ENCODE measurements around the gene GGN.
"Not testable (repeated sequence)": the region's sequence is repeated elsewhere in the genome, so short reads cannot be mapped to it uniquely, and the experiment has no call there.

GGN gene

DNA sequence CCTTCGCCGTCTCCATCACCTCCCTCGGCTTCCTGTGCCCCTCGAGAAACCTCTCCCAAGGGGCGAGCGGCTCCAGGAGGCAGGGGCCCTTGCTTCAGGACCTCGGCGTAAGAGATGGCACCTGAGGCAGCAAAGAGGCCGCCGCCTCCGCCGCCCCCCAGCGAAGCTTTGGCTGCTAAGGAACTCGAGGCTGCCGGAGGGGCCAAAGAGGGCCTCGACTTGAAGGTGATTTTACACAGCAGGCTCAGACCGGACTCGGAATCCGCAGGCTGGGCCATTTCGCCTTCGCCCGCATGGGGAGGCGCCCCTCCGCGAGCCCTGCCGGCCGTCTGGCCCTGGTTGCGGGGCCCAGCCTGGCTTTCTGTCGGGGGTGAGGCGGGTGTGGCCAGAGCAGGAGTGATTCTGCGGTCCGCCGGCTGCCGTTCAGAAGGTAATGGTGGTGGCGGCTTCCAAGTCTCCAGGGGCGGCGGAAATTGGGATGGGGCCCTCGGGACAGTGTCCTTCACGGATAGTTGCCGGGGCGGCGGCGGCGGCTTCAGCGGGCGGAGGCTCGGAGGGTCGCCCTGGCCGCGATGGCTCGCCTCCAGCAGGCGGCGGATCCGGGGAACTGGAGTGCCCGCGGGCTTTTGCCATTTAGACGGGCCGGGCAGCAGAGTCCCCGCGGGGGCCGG lies 1.4 kb downstream of the GGN start:
- DNase-seq: no peak

- DNase-seq: no peak
These were observed 2.0 kb downstream of the GGN start for GRCh38 chr19:38385804-38386257.

DNA sequence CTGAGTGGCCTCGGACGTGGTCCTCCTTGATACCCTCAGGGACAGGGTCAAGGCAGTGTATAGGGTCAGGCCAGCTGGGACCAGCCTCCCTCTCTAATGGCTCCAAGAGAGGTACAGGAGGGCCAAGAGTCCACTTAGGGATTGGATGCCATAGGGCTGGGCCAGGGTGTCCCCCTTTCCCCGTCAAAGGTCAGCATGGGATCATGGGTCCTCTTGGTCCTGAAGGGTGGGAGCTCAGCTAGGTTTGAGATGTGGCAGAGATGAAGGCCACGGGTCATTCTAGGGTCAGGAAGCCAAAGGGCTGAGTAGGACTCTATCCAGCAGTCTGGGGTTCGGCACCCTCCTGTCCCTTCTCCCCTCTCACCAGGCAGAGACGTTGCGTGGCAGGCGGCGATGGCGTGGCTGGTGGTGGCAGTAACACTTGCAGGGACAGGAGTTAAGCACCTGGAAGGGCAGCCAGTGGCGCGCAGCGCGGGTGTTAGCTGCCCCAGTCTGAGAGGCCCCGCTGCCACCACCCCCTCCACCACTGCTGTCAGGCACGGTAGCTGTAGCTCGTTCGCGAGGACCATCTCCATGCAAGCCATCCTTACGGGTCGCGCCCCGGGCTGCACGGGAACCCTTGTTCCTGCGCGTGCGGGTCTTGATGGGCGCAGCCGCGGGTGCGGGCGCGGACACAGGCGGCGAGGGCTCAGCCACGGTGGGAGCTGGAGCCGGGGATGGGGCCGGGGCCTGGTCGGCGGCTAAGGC lies 2.6 kb downstream of the GGN start:
- peak; percentile 65 for DNase-seq

GRCh38 chr19:38384209-38385027 lies 3.4 kb downstream of the GGN start:
- DNase-seq: no peak

DNA sequence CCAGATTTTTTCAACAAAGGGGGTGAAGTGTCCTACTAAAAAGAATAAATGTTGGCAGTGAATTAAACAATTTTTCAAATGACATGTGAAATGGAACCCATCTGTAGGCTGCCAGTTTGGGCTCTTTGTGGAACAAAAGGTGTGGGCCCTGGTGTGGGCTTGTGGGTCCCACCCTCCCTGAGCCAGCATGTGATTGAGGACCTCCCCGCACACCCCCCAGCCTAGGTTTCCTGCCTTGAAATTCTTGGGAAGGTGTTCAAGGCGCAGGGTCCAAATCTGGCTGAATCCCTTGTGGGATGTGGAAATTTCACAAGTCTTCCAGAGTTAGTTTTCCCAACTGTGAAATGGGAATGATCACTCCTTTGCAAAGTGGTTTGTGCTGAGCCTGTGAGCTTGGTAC lies 4.1 kb downstream of the GGN start:
- DNase-seq: no peak

DNA sequence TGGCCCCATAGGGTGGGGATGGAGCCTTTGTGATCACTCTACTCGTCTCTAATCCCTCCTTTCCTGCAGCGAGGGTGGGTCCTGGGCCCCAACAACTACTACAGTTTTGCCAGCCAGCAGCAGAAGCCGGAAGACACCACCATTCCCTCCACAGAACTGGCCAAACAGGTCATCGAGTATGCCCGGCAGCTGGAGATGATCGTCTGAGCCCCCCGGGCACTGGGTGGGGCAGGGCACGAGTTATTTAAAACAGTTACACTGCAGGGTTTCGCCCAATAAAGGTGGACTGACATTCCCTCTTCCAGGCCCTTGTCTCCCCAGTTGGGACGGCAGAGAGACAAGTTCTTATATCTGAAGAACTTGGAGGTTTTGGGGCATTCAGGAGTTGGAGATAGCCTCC lies 4.7 kb downstream of the GGN start:
- no peak for DNase-seq

GRCh38 chr19:38381138-38381537 lies 6.7 kb downstream of the GGN start:
- no peak for DNase-seq

GRCh38 chr19:38378866-38379265 lies 9.0 kb downstream of the GGN start:
- no peak for DNase-seq

- DNase-seq: no peak
These were observed 10.8 kb downstream of the GGN start for GRCh38 chr19:38377052-38377451.

DNA sequence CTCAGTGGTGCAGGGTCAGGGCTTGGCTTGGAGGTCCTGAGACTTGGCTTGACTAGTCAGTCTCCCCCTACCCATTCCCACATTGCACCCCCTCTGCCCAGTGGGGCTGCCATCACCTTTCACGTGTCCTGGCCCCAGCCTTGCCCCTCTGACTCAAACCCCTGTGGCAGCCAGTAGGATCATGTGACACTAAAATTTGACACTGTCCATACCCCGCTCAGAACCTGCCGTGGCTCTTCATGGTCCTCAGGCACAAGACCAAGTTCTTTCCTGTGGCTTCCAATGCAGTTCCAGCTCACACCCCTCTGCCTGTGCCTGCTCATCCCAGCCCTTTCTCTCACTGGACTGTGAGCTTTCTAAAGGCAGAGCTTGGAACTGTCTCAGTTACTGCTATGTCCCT lies 11.3 kb downstream of the GGN start:
- no peak for DNase-seq

DNA sequence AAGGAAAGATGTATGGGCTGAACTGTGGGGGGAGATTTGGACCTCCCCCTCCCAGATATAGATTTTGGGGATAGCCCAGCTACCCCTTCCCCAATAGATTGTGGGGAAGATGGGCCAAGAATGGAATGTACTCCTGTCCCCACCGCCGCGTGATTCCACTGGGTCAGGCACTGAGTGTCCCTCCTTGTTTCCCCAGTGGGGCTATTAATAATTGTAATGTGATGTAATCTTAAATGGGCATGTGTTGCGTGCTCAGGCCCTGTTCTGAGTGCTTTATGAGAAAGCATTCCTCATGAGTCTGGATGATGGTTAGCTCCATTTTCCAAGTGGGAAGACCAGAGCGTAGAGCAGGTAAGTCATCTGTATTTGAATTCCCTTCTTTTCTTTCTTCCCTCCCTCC lies 12.1 kb downstream of the GGN start:
- DNase-seq: no peak

- DNase-seq: no peak
These were observed 12.7 kb downstream of the GGN start for GRCh38 chr19:38375098-38375493.

DNA sequence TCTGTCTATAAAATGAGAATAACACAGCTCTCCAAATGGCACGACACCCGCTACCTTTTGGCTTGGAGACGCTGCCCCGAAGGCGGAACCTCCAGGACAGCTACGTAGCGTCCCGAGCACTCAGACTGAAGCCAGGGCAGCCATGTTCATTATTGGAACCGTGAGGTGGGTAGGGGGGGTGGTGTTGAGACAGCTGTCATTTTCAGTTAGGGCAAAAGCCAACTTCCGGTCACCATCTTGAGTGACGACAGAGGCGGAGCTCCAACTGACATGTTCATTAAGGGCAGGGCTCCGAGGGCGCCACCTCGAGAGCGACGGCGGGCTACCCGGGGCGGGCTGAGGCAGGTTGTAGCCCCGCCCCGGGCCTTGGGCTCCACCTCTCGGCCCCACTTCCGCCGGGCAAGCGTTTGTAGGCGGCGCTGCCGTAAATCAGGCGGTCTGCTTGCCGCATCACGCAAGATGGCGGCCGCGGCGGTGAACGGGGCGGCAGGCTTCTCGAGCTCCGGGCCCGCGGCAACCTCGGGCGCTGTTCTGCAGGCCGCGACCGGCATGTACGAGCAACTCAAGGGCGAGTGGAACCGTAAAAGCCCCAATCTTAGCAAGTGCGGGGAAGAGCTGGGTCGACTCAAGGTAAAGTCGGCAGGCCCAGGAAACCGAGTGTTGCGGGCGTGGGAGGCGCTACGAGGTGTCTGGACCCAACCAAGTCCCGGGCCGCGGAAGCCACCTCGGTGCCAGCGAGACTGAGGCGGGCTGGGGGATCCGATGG lies 13.3 kb downstream of the GGN start, which contains the start of gene PSMD8:
TSS of gene PSMD8 (plus strand) at position 240 of the 766 bp plus-strand sequence. CDS start at position 271, 31 bp downstream.
- peak; percentile 99 for DNase-seq

GRCh38 chr19:38373907-38374331 lies 13.9 kb downstream of the GGN start:
- no peak for DNase-seq

DNA sequence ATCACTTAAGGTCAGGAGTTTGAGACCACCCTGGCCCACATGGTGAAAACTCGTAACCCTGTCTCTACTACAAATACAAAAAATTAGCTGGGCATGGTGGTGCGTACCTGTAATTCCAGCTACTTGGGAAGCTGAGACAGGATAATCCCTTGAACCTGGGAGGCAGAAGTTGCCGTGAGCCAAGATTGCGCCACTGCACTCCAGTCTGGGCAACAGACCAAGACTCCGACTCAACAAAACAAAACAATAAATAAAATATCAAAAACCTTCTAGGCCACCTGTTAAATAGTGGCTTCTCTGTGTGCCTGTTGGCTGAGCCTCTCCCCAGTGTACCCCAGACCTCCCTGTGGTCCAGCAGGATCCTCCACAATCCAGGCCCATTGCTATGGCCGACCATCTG lies 16.8 kb downstream of the GGN start:
- DNase-seq: no peak

DNA sequence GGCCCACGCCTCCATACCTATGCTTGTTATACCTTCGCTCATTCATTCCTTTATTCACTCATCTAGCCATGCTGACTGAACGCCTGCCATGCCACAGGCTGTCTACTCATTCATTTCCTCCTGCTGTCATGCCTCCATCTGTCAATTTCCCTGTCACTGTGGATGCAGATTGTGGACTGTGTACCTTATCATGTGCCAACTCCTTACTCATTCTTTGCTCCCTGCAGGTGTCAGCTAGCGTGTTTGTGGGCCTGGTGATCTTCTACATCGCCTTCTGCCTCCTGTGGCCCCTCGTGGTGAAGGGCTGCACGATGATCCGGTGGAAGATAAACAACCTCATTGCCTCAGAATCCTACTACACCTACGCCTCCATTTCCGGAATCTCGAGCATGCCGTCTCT lies 17.5 kb downstream of the GGN start:
- no peak for DNase-seq

- no peak for DNase-seq
These were observed 18.2 kb downstream of the GGN start for GRCh38 chr19:38369584-38369983.

DNA sequence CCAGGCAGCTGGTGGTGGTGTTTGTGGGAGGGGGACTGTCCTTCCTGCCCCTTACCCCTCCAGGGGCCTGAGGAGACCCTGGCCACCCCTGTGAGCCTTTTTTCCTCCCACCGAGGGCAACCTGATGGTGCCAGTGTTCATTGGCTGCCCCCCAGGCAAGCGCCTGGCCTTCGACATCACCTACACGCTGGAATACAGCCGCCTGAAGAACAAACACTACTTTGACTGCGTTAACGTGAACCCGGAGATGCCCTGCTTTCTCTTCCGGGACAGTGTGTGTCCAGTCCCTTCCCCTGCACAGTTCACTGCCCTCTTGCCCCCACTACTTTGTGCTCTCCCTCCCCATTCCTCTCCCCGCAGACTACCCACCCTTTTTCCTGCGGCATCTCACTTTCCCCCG lies 20.8 kb downstream of the GGN start:
- no peak for DNase-seq

- not testable (repeated sequence) for DNase-seq
These were observed 24.7 kb downstream of the GGN start for GRCh38 chr19:38362946-38363688.

- peak; percentile 90 for DNase-seq
These were observed 25.5 kb downstream of the GGN start for GRCh38 chr19:38362076-38362945.

DNA sequence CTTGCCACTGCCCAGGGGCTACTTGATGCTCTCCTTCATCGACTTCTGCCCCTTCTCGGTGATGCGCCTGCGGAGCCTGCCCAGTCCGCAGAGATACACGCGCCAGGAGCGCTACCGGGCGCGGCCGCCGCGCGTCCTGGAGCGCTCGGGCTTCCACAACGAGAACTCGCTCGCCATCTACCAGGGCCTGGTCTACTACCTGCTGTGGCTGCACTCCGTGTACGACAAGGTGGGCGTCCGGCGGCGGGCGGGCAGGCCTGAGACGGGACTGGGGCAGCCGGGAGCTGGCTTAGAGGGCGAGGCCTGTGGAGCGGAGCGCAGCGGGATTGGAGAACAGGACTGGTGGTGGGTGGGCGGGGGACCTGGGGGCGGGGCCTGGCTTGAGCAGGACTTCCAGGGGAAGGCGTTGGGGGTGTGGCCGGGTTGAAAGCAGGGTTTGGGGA lies 26.2 kb downstream of the GGN start:
- peak; percentile 87 for DNase-seq

Measured in activated effector memory CD4-positive, alpha-beta T cell treated with anti-CD3 and anti-CD28 coated beads, Interleukin-2, amount 50 U/mL, for 16 hours (primary cell).